ENCODE results near the gene ELL.

GRCh38 chr19:18480006-18480691, 41.7 kb downstream of the ELL start:
- TF ChIP-seq POLR2AphosphoS5 (IDR thresholded peaks at IDR 0.05; ENCODE audit: low read depth, low read length): no peak
- no peak for TF ChIP-seq ZNF274 (IDR thresholded peaks at IDR 0.05; ENCODE audit: low read depth, low read length)
- TF ChIP-seq REST (IDR thresholded peaks at IDR 0.05; ENCODE audit: low read depth): no peak
- TF ChIP-seq ATF3 (IDR thresholded peaks at IDR 0.05): no peak
- no peak for TF ChIP-seq CTCF (IDR thresholded peaks at IDR 0.05 in 2 of 3, conservative IDR thresholded peaks at IDR 0.05 in 1 of 3; ENCODE audit: borderline replicate concordance in 1 of 3, insufficient read depth in 1 of 3, low read depth in 2 of 3, low read length in 2 of 3)
- no peak for TF ChIP-seq SP1 (IDR thresholded peaks at IDR 0.05; ENCODE audit: low read depth)
- no peak for TF ChIP-seq RAD21 (IDR thresholded peaks at IDR 0.05; ENCODE audit: low read depth)
- no peak for TF ChIP-seq POLR2A (IDR thresholded peaks at IDR 0.05; ENCODE audit: borderline replicate concordance, extremely low read depth, insufficient read depth, insufficient read length)
- TF ChIP-seq YY1 (IDR thresholded peaks at IDR 0.05; ENCODE audit: extremely low read depth, insufficient replicate concordance, low read depth, low read length): no peak
- TF ChIP-seq EZH2phosphoT487 (IDR thresholded peaks at IDR 0.05; ENCODE audit: borderline replicate concordance): no peak
